ENCODE data around the gene PHF23.

PHF23 gene

DNA sequence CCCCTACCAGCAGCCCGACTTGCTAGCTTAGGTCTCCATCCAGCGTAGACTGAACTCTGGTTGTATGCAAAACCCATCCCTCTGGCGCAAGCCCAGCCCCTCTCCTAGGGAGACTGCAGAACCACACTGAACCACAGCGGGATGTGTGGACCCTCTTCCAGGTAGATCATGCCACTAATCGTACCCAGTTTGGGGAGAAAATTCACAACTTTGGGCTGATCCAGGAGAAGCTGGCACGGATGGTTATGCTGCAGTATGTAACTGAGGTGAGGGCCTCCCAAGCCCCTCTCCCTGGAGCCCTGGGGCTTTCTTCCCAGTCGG is 16.3 kb downstream of the PHF23 start:
- no peak for DNase-seq (ENCODE audit: low read depth)
- Histone ChIP-seq H3K4me1 (ENCODE audit: control insufficient read depth, insufficient read depth, low read length) (peaks cover 50% of the 10 kb centered on the region), H3K4me3 (ENCODE audit: low read length) (no peak overlapping the region), H3K36me3 (ENCODE audit: control insufficient read depth, insufficient read depth, low read length, severe bottlenecking) (peaks cover 61% of the 10 kb centered on the region), H3K27me3 (replicated peaks; ENCODE audit: control insufficient read depth, insufficient read depth, low read length) (no peaks in the 10 kb centered on the region), H3K9ac (ENCODE audit: low read length) (no peak overlapping the region), H3K9me3 (ENCODE audit: control insufficient read depth, low read length) (no peaks in the 10 kb centered on the region)

DNA sequence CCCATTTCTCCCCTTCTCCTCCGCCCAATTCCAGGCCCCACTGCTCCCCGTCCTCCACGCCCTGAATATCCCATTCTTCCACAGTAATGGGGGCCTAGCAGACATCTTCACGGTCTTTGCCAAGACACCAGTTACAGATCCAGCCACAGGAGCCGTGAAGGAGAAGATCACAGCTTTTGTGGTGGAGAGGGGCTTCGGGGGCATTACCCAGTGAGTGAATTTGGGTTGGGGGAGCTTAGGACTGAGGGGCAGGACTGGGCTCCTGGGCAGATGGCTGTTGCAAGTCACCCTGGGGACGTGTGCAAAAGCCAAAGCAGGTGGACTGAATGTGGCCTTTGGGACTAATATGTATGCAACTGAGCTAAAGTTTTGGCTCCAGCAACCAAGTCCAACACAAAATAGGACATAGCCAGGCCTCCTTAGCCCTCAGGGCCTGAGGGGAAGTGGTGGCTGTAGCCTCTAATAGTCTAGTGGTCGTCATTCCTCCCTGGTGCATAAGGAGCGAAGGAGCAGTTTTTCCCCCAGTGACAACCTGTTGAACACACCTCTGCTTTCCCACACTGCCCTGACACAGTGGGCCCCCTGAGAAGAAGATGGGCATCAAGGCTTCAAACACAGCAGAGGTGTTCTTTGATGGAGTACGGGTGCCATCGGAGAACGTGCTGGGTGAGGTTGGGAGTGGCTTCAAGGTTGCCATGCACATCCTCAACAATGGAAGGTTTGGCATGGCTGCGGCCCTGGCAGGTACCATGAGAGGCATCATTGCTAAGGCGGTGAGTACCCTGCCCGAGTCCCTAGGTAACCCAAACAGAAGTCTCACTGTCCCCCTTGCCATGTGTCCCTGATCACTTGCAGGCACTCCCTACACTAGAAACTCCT is 16.9 kb downstream of the PHF23 start:
- Histone ChIP-seq H3K36me3 (ENCODE audit: control insufficient read depth, insufficient read depth, low read length, severe bottlenecking) (peaks cover 56% of the 10 kb centered on the region), H3K9me3 (ENCODE audit: control insufficient read depth, low read length) (no peaks in the 10 kb centered on the region), H3K4me3 (ENCODE audit: low read length) (no peak overlapping the region), H3K27me3 (replicated peaks; ENCODE audit: control insufficient read depth, insufficient read depth, low read length) (no peaks in the 10 kb centered on the region), H3K9ac (ENCODE audit: low read length) (peak overlapping the region; percentile 98), H3K4me1 (ENCODE audit: control insufficient read depth, insufficient read depth, low read length) (peaks cover 54% of the 10 kb centered on the region)
- no peak for DNase-seq (ENCODE audit: low read depth)

DNA sequence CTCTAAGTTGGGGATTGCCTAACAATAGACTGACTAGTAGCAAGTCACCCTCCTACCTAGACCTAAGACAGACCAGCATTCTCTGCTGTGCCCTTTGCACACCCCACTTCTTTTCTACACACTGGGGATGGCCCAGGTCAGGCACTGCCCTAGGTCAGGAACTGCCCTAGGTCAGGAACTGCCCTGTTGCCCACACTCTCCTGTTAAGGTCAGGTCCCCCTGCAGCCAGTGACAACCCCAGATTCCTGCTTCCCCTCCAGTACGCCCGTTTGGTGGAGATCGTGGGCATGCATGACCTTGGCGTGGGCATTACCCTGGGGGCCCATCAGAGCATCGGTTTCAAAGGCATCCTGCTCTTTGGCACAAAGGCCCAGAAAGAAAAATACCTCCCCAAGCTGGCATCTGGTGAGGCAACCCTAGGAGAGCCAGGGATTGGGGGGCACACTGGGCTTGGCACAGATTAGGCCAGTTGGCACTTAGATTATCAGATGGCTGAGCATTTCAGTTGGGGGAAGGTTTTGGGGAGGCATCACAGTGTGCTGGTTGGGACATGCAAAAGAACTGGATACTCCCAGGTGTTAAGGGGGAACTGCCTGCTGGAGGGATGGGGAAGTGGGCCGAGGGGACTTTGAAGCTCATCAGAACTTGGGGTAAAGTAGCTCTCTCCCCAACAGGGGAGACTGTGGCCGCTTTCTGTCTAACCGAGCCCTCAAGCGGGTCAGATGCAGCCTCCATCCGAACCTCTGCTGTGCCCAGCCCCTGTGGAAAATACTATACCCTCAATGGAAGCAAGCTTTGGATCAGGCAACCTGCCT is 17.8 kb downstream of the PHF23 start:
- DNase-seq (ENCODE audit: low read depth) = no peak
- H3K9ac ChIP-seq (ENCODE audit: low read length) = peak overlapping the region; percentile 98
- no peaks in the 10 kb centered on the region for H3K27me3 ChIP-seq (replicated peaks; ENCODE audit: control insufficient read depth, insufficient read depth, low read length)
- H3K36me3 ChIP-seq (ENCODE audit: control insufficient read depth, insufficient read depth, low read length, severe bottlenecking) = peaks cover 47% of the 10 kb centered on the region
- H3K4me1 ChIP-seq (ENCODE audit: control insufficient read depth, insufficient read depth, low read length) = peaks cover 58% of the 10 kb centered on the region
- H3K9me3 ChIP-seq (ENCODE audit: control insufficient read depth, low read length) = no peaks in the 10 kb centered on the region
- peak overlapping the region; percentile 92 for H3K4me3 ChIP-seq (ENCODE audit: low read length)

DNA sequence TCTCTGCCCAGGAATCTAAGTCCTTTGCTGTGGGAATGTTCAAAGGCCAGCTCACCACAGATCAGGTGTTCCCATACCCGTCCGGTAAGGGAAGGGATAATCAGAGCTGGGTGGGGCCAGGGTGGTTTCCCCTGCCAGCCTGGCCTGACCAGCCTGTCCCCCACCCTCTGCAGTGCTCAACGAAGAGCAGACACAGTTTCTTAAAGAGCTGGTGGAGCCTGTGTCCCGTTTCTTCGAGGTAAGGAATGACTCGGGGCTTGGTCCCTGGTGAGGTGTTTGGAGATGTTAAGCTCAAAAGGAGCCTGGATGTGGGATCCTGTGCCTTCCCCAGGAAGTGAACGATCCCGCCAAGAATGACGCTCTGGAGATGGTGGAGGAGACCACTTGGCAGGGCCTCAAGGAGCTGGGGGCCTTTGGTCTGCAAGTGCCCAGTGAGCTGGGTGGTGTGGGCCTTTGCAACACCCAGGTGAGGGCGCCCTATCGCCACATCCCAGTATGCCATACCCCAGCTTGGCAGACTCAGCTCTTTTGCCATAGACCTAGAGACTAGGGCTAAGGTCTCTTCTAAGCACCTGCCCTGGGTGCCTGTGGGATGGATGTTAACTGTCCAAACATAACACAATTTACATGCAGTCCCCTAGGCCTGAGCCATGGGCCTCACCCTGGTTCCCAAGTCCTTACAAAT is 18.5 kb downstream of the PHF23 start:
- Histone ChIP-seq H3K4me1 (ENCODE audit: control insufficient read depth, insufficient read depth, low read length) (peaks cover 65% of the 10 kb centered on the region), H3K36me3 (ENCODE audit: control insufficient read depth, insufficient read depth, low read length, severe bottlenecking) (peaks cover 40% of the 10 kb centered on the region), H3K27me3 (replicated peaks; ENCODE audit: control insufficient read depth, insufficient read depth, low read length) (no peaks in the 10 kb centered on the region), H3K9ac (ENCODE audit: low read length) (peak overlapping the region; percentile 98), H3K4me3 (ENCODE audit: low read length) (peak overlapping the region; percentile 92), H3K9me3 (ENCODE audit: control insufficient read depth, low read length) (no peaks in the 10 kb centered on the region)
- peak; percentile 68 for DNase-seq (ENCODE audit: low read depth)

DNA sequence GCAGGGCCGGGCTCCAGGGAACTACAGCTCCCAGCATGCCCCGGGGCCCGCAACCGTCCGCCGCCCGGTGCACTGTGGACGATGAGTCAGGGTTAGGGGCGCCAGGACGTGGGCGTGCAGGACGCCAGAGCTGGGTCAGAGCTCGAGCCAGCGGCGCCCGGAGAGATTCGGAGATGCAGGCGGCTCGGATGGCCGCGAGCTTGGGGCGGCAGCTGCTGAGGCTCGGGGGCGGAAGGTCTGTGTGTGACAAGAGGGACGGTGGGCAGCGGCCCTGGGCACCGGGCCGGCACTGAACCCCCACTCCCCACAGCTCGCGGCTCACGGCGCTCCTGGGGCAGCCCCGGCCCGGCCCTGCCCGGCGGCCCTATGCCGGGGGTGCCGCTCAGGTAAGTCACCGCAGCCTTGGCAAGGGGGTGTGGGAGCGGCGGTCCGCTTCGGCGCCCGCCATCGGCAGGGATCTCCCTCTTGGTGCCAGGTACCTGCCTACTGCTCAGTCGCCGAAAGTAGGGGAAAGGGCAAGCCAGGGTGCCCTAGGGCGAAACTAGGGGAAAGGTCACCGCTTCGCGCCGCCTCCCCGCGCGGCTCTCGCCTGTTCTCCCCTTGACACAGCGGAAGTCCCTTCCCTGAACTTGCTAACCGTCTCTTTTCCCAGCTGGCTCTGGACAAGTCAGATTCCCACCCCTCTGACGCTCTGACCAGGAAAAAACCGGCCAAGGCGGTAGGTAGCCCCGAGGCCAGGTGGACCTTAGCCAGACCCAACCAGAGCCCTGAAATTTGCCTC is 19.3 kb downstream of the PHF23 start, which contains the start of the genes ACADVL and DLG4:
TSS of gene ACADVL (plus strand) at position 127 of the 781 bp plus-strand sequence. CDS start at position 174, 47 bp downstream.
TSS of gene DLG4 (minus strand) at position 25 of the 781 bp plus-strand sequence.
- Histone ChIP-seq H3K9ac (ENCODE audit: low read length) (peak within 1 kb of the TSS; percentile 98), H3K27me3 (replicated peaks; ENCODE audit: control insufficient read depth, insufficient read depth, low read length) (no peaks in the 10 kb centered on the region), H3K4me3 (ENCODE audit: low read length) (peak within 1 kb of the TSS; percentile 92), H3K9me3 (ENCODE audit: control insufficient read depth, low read length) (no peaks in the 10 kb centered on the region), H3K36me3 (ENCODE audit: control insufficient read depth, insufficient read depth, low read length, severe bottlenecking) (peaks cover 32% of the 10 kb centered on the region), H3K4me1 (ENCODE audit: control insufficient read depth, insufficient read depth, low read length) (peaks cover 70% of the 10 kb centered on the region)
- DNase-seq (ENCODE audit: low read depth) = peak; percentile 97

DNA sequence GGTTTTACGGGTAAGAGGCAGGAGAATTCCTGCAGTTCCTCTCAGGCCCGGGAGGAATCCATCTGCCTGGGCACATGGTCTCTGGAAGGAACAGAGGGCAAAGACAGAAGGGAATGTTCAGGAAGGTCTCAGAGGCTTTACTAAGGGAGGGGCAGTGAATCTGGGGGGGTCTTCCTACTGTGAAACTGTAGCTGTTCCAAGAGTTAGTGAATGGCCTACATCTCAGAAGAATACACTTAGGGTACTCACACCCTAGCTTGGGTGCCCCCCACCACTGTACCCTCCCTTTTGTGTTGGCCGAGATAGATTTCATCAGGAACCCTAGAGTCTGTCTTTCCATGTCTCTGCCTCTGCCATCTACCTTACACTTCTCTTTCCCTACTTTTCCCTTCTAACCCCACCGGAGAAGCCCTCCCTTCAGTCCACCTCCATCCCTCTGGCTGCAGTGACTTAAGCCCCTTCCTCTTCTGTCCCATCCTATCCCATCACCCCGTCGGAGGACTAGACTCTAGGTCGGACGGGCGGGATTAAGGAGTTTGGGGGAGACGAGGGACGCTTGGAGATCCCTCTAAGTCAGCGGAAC is 19.9 kb downstream of the PHF23 start:
- H3K27me3 ChIP-seq (replicated peaks; ENCODE audit: control insufficient read depth, insufficient read depth, low read length) = no peaks in the 10 kb centered on the region
- H3K9me3 ChIP-seq (ENCODE audit: control insufficient read depth, low read length) = no peaks in the 10 kb centered on the region
- H3K4me3 ChIP-seq (ENCODE audit: low read length) = peak overlapping the region; percentile 92
- peak overlapping the region; percentile 98 for H3K9ac ChIP-seq (ENCODE audit: low read length)
- peaks cover 71% of the 10 kb centered on the region for H3K4me1 ChIP-seq (ENCODE audit: control insufficient read depth, insufficient read depth, low read length)
- no peak for DNase-seq (ENCODE audit: low read depth)
- H3K36me3 ChIP-seq (ENCODE audit: control insufficient read depth, insufficient read depth, low read length, severe bottlenecking) = peaks cover 28% of the 10 kb centered on the region

DNA sequence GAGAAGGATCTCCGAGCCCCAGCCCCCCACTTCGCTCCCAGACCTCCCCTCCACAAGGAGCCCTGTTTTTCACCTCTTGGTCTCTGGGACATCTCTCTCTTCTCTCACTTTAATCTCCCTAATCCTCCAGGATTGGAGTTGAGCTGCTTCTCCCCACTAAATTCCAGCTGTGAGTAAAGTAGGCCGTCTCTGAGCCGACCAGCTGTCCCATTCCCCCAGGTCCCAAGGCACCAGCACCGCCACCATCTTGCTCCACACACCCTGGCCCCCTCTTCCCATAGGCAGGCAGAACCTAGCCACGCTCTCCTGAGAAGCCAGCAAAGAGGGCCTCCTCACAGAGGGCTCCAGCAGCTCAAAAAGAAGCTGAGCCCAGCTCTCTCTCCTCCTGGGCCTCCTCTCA is 20.5 kb downstream of the PHF23 start:
- Histone ChIP-seq H3K27me3 (replicated peaks; ENCODE audit: control insufficient read depth, insufficient read depth, low read length) (no peaks in the 10 kb centered on the region), H3K36me3 (ENCODE audit: control insufficient read depth, insufficient read depth, low read length, severe bottlenecking) (peaks cover 22% of the 10 kb centered on the region), H3K4me3 (ENCODE audit: low read length) (no peak overlapping the region), H3K9ac (ENCODE audit: low read length) (peak overlapping the region; percentile 98), H3K4me1 (ENCODE audit: control insufficient read depth, insufficient read depth, low read length) (peaks cover 70% of the 10 kb centered on the region), H3K9me3 (ENCODE audit: control insufficient read depth, low read length) (no peaks in the 10 kb centered on the region)
- DNase-seq (ENCODE audit: low read depth) = no peak

DNA sequence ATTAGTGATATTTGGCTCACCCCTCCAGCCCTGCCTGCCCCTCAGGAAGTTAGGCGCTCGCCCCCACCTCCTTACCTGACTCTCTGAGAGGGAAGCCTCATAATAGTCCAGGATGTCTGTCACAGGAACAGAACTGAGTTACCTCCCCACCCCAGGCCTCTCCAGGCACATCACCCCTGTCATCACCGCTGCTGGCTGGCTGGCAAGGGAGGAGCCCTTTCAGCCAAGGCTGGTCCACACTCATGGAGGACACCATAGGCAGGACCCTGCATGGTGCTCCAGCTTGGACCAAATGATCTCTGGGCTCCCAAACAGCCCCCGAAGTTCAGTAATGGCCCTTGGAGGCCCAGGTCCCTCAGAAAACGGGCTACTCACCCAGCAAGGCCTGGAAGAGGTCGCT is 21.1 kb downstream of the PHF23 start:
- Histone ChIP-seq H3K27me3 (replicated peaks; ENCODE audit: control insufficient read depth, insufficient read depth, low read length) (no peaks in the 10 kb centered on the region), H3K36me3 (ENCODE audit: control insufficient read depth, insufficient read depth, low read length, severe bottlenecking) (peaks cover 16% of the 10 kb centered on the region), H3K4me1 (ENCODE audit: control insufficient read depth, insufficient read depth, low read length) (peaks cover 66% of the 10 kb centered on the region), H3K9me3 (ENCODE audit: control insufficient read depth, low read length) (no peaks in the 10 kb centered on the region), H3K9ac (ENCODE audit: low read length) (peak overlapping the region; percentile 84), H3K4me3 (ENCODE audit: low read length) (peak overlapping the region; percentile 79)
- no peak for DNase-seq (ENCODE audit: low read depth)

DNA sequence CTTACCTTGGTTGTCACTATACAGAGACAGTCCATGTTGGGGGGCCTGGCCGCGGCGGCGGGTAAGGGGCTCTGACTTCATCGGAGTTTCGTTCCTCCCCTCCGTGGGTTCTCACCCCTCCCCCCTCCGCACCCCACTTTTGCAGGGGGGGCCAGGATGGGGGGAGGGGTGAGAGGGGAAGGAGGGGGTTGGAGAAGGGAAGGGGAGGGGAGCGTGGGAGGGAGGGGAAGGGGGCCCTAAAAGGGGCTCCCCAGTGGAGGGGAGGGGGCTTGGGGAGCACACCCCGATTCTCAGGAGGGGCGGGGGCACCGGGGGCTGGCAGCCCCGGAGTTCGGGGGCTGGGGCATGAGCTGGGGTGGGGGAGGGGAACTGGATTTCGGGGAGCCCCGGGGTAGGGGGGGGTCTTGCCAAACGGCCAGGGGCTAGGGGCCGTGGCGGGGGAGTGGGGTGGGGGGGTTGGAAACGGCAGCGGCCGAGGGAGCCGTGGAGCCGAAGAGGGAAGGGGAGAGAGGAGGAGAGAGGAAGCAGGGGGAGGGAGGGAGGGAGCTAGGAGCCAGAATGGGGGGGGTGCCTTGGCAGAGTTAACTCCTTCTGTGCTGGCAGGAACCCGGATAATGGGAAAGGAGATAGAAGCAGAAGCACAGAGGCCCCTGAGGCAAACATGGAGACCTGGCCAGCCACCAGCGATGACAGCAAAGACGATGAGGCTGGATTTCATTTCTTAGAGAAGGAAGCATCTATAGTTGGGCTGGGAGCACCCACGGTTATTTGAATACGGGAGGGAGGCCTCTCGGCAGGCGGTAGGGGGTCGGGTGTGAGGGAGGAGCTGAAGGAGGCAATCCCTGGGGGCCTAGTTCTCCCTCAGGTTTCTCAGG is 21.9 kb downstream of the PHF23 start:
- Histone ChIP-seq H3K9ac (ENCODE audit: low read length) (peak overlapping the region; percentile 84), H3K4me1 (ENCODE audit: control insufficient read depth, insufficient read depth, low read length) (peaks cover 59% of the 10 kb centered on the region), H3K36me3 (ENCODE audit: control insufficient read depth, insufficient read depth, low read length, severe bottlenecking) (peaks cover 8% of the 10 kb centered on the region), H3K27me3 (replicated peaks; ENCODE audit: control insufficient read depth, insufficient read depth, low read length) (no peaks in the 10 kb centered on the region), H3K4me3 (ENCODE audit: low read length) (peak overlapping the region; percentile 79), H3K9me3 (ENCODE audit: control insufficient read depth, low read length) (no peaks in the 10 kb centered on the region)
- peak; percentile 83 for DNase-seq (ENCODE audit: low read depth)
